Sigmoid colon (tissue), 4 donors: ENCODE results near the gene GUK1.

Experiments used
- EP300 ChIP-seq, 4 donors: sonication (generic); formaldehyde crosslinking; IDR thresholded peaks; one replicate each; pipeline ENCODE4 v1.6.1; 2017; ENCODE audit warnings: antibody characterized with exemption in 4 of 4
- POLR2A ChIP-seq, 2 donors: fragments of 450-650 bp; IDR thresholded peaks; one replicate each; pipeline ENCODE4 v1.6.1; 2016; ENCODE audit warnings: antibody characterized with exemption in 2 of 2, mild to moderate bottlenecking in 2 of 2, moderate library complexity in 2 of 2
- POLR2AphosphoS5 ChIP-seq, 4 donors: sonication (generic); formaldehyde crosslinking; IDR thresholded peaks; one replicate each; pipeline ENCODE4 v1.6.1; 2017; ENCODE audit warnings: antibody characterized with exemption in 4 of 4
- TF ChIP-seq, protein P1 (sequence below), 4 experiments: fragments of 450-650 bp in 3 of 4; fragments of 200-600 bp in 1 of 4; IDR thresholded peaks; one replicate each; pipeline ENCODE4 v1.5.1; 2016 to 2019; ENCODE audit warnings: antibody characterized with exemption in 4 of 4, mild to moderate bottlenecking in 3 of 4, moderate library complexity in 2 of 4

DNA sequence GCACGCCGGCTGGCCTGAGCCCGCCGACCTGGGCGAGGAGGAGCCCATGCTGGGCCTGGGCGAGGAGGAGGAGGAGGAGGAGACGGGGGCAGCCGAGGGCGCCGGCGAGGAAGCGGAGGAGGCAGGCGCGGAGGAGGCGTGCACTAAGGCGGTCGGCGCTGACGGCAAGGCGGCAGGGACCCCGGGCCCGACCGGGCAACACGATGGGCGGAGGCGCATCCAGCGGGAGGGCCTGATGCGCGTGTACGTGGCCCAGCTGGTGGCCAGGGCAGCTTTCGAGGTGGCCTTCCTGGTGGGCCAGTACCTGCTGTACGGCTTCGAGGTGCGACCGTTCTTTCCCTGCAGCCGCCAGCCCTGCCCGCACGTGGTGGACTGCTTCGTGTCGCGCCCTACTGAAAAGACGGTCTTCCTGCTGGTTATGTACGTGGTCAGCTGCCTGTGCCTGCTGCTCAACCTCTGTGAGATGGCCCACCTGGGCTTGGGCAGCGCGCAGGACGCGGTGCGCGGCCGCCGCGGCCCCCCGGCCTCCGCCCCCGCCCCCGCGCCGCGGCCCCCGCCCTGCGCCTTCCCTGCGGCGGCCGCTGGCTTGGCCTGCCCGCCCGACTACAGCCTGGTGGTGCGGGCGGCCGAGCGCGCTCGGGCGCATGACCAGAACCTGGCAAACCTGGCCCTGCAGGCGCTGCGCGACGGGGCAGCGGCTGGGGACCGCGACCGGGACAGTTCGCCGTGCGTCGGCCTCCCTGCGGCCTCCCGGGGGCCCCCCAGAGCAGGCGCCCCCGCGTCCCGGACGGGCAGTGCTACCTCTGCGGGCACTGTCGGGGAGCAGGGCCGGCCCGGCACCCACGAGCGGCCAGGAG is 18.3 kb downstream of the GUK1 start:
- TF ChIP-seq, protein P1, sequence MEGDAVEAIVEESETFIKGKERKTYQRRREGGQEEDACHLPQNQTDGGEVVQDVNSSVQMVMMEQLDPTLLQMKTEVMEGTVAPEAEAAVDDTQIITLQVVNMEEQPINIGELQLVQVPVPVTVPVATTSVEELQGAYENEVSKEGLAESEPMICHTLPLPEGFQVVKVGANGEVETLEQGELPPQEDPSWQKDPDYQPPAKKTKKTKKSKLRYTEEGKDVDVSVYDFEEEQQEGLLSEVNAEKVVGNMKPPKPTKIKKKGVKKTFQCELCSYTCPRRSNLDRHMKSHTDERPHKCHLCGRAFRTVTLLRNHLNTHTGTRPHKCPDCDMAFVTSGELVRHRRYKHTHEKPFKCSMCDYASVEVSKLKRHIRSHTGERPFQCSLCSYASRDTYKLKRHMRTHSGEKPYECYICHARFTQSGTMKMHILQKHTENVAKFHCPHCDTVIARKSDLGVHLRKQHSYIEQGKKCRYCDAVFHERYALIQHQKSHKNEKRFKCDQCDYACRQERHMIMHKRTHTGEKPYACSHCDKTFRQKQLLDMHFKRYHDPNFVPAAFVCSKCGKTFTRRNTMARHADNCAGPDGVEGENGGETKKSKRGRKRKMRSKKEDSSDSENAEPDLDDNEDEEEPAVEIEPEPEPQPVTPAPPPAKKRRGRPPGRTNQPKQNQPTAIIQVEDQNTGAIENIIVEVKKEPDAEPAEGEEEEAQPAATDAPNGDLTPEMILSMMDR (IDR thresholded peaks at IDR 0.05) = no peak
- no peak for TF ChIP-seq POLR2AphosphoS5 (IDR thresholded peaks at IDR 0.05)
- no peak for TF ChIP-seq EP300 (IDR thresholded peaks at IDR 0.05)
- TF ChIP-seq POLR2A (IDR thresholded peaks at IDR 0.05) = no peak
